ENCODE results near the gene KPNA5. TPM values are rescaled to one million over a fixed set of nuclear protein-coding genes. Genes with fewer than 3 reads are reported as not detected.

The KPNA5 gene
- polyA plus RNA-seq, 1 donor from 2014 or later, result 48.5 TPM

GRCh38 chr6:116661594-116661993 lies 19.4 kb upstream of the KPNA5 start:
- Histone ChIP-seq H3K27ac (ENCODE audit: low read length) (no peak overlapping the region), H3K36me3 (ENCODE audit: insufficient read depth, low read length) (no peaks in the 10 kb centered on the region), H3K27me3 (ENCODE audit: insufficient read depth, low read depth, low read length) (no peaks in the 10 kb centered on the region), H3K4me2 (ENCODE audit: low read length) (no peak overlapping the region), H4K20me1 (ENCODE audit: insufficient read depth) (no peaks in the 10 kb centered on the region), H3F3A (ENCODE audit: insufficient read depth, low read length, poor library complexity, severe bottlenecking) (no peaks in the 10 kb centered on the region), H3K9ac (ENCODE audit: low read length) (no peak overlapping the region), H3K9me3 (ENCODE audit: low read length) (no peaks in the 10 kb centered on the region), H3K79me2 (replicated peaks; ENCODE audit: insufficient read depth, low read length) (peaks cover 40% of the 10 kb centered on the region), H3K9me2 (ENCODE audit: insufficient read depth, low read length) (no peaks in the 10 kb centered on the region), H3K4me3 (ENCODE audit: low read length) (no peak overlapping the region), H2AFZ (ENCODE audit: low read depth, low read length) (no peak overlapping the region)
- no peak for TF ChIP-seq POLR2AphosphoS5 (IDR thresholded peaks at IDR 0.05)
- TF ChIP-seq EP300 (conservative IDR thresholded peaks at IDR 0.05; ENCODE audit: poor library complexity, severe bottlenecking), result no peak
- TF ChIP-seq REST (IDR thresholded peaks at IDR 0.05; ENCODE audit: borderline replicate concordance), result no peak
- no peak for TF ChIP-seq TAF1 (IDR thresholded peaks at IDR 0.05; ENCODE audit: low read depth)
- TF ChIP-seq MXI1 (conservative IDR thresholded peaks at IDR 0.05; ENCODE audit: poor library complexity, severe bottlenecking), result no peak
- TF ChIP-seq CTCF (IDR thresholded peaks at IDR 0.05; ENCODE audit: poor library complexity, severe bottlenecking), result no peak
- no peak for TF ChIP-seq EZH2 (IDR thresholded peaks at IDR 0.05; ENCODE audit: borderline replicate concordance, insufficient read depth, low read length, poor library complexity, severe bottlenecking)
- no peak for TF ChIP-seq SMC3 (conservative IDR thresholded peaks at IDR 0.05; ENCODE audit: poor library complexity)
- TF ChIP-seq RAD21 (conservative IDR thresholded peaks at IDR 0.05), result no peak

GRCh38 chr6:116662202-116662601 lies 18.8 kb upstream of the KPNA5 start:
- no peaks in the 10 kb centered on the region for H3K9me2 ChIP-seq (ENCODE audit: insufficient read depth, low read length)
- no peaks in the 10 kb centered on the region for H3K27me3 ChIP-seq (ENCODE audit: insufficient read depth, low read depth, low read length)
- H3K9ac ChIP-seq (ENCODE audit: low read length), result no peak overlapping the region
- no peaks in the 10 kb centered on the region for H4K20me1 ChIP-seq (ENCODE audit: insufficient read depth)
- no peak overlapping the region for H3K4me2 ChIP-seq (ENCODE audit: low read length)
- H3F3A ChIP-seq (ENCODE audit: insufficient read depth, low read length, poor library complexity, severe bottlenecking), result no peaks in the 10 kb centered on the region
- H3K4me3 ChIP-seq (ENCODE audit: low read length), result no peak overlapping the region
- H3K27ac ChIP-seq (ENCODE audit: low read length), result no peak overlapping the region
- H3K36me3 ChIP-seq (ENCODE audit: insufficient read depth, low read length), result no peaks in the 10 kb centered on the region
- TF ChIP-seq EZH2 (IDR thresholded peaks at IDR 0.05; ENCODE audit: borderline replicate concordance, insufficient read depth, low read length, poor library complexity, severe bottlenecking) (no peak), POLR2AphosphoS5 (IDR thresholded peaks at IDR 0.05) (no peak), RAD21 (conservative IDR thresholded peaks at IDR 0.05) (no peak), TAF1 (IDR thresholded peaks at IDR 0.05; ENCODE audit: low read depth) (no peak), REST (IDR thresholded peaks at IDR 0.05; ENCODE audit: borderline replicate concordance) (no peak), SMC3 (conservative IDR thresholded peaks at IDR 0.05; ENCODE audit: poor library complexity) (no peak), CTCF (IDR thresholded peaks at IDR 0.05; ENCODE audit: poor library complexity, severe bottlenecking) (no peak), EP300 (conservative IDR thresholded peaks at IDR 0.05; ENCODE audit: poor library complexity, severe bottlenecking) (no peak), MXI1 (conservative IDR thresholded peaks at IDR 0.05; ENCODE audit: poor library complexity, severe bottlenecking) (no peak)
- H3K79me2 ChIP-seq (replicated peaks; ENCODE audit: insufficient read depth, low read length), result peaks cover 46% of the 10 kb centered on the region
- H2AFZ ChIP-seq (ENCODE audit: low read depth, low read length), result no peak overlapping the region
- H3K9me3 ChIP-seq (ENCODE audit: low read length), result no peaks in the 10 kb centered on the region

Data from neural cell (in vitro differentiated cells).